ENCODE results near the gene TERC. TPM values are rescaled to one million over a fixed set of nuclear protein-coding genes. Genes with fewer than 3 reads are reported as not detected.

The TERC gene
- total and polyA plus RNA-seq, 4 experiments from 2014 or later, result 0.53 to 15.7 (median 15.6) TPM; not detected in 1

- Mint-ChIP-seq H3K4me3 (no peak overlapping the region), H3K4me1 (peaks cover 17 to 27% (median 18%) of the 10 kb centered on the region in 4 donors), H3K36me3 (peaks cover 0 to 8% of the 10 kb centered on the region in 2 donors), H3K27me3 (no peaks in the 10 kb centered on the region), H3K9me3 (no peaks in the 10 kb centered on the region), H3K27ac (peak overlapping the region in 2 of 7 donors; percentile 10 to 30)
- Histone ChIP-seq H3K36me3 (ENCODE audit: insufficient read depth, low read length) (no peaks in the 10 kb centered on the region), H3K27ac (ENCODE audit: low read depth, low read length) (no peak overlapping the region), H3K27me3 (ENCODE audit: insufficient read depth, low read length) (no peaks in the 10 kb centered on the region), H3K9me3 (ENCODE audit: control insufficient read depth in 1 of 2, low read length in 2 of 2) (no peaks in the 10 kb centered on the region), H3K4me1 (ENCODE audit: insufficient read depth, low read length) (peaks cover 21% of the 10 kb centered on the region), H3K4me3 (ENCODE audit: low read length in 2 of 2) (no peak overlapping the region)
- no peak for DNase-seq
- ChIA-PET POLR2A (ENCODE audit: partially characterized antibody) (interaction anchor here (1.3 kb wide), 1 partner anchor 35 kb away, joined by 4 read pairs; no protein-coding TSS in a partner anchor), CTCF (ENCODE audit: partially characterized antibody) (interaction anchor here (0.7 kb wide), 1 partner anchor 158 kb away, joined by 3 read pairs; the partner anchor contains the start of gene SEC62)
- intact Hi-C loops (cut with micrococcal nuclease), result no loop called here
These were observed 44.5 kb upstream of the TERC start for GRCh38 chr3:169809230-169809795.

DNA sequence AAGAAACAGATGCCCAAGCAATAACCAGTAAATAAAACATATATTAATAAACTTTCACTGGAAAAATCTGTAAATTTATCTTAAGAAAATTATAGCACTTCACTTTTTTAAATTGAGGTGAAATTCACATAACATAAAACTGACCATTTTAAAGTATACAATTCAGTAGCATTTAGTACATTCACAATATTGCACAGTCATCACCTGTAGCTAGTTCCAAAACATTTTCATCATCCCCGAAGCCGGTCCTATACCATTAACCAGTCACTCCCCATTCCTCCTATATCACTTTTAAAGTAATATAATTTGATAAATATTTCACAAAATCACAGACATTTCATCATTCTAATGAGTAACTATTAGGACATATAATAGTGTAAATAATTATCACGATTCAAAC is 39.8 kb upstream of the TERC start:
- Mint-ChIP-seq H3K4me1 (peaks cover 0 to 4% (median under 1%) of the 10 kb centered on the region in 4 donors), H3K36me3 (no peaks in the 10 kb centered on the region), H3K27ac (no peak overlapping the region), H3K4me3 (no peak overlapping the region), H3K27me3 (no peaks in the 10 kb centered on the region), H3K9me3 (no peaks in the 10 kb centered on the region)
- DNase-seq, result no peak
- Histone ChIP-seq H3K4me3 (ENCODE audit: low read length in 2 of 2) (no peak overlapping the region), H3K27ac (ENCODE audit: low read depth, low read length) (no peak overlapping the region), H3K27me3 (ENCODE audit: insufficient read depth, low read length) (no peaks in the 10 kb centered on the region), H3K4me1 (ENCODE audit: insufficient read depth, low read length) (no peaks in the 10 kb centered on the region), H3K9me3 (ENCODE audit: control insufficient read depth in 1 of 2, low read length in 2 of 2) (no peaks in the 10 kb centered on the region), H3K36me3 (ENCODE audit: insufficient read depth, low read length) (no peaks in the 10 kb centered on the region)
- ChIA-PET POLR2A (ENCODE audit: partially characterized antibody) (interaction anchor here (1.7 kb wide), 1 partner anchor 32 kb away, joined by 8 read pairs; the partner anchor contains the start of gene MYNN), CTCF (ENCODE audit: partially characterized antibody) (no interaction called here)
- intact Hi-C loops (cut with micrococcal nuclease), result no loop called here

GRCh38 chr3:169792359-169792758 is 27.5 kb upstream of the TERC start:
- no peak for DNase-seq
- Mint-ChIP-seq H3K27me3 (no peaks in the 10 kb centered on the region), H3K36me3 (peaks cover 0 to 15% of the 10 kb centered on the region in 2 donors)

GRCh38 chr3:169790687-169791429 is 26.0 kb upstream of the TERC start:
- peaks cover 10 to 27% of the 10 kb centered on the region in 2 donors for H3K36me3 Mint-ChIP-seq
- H3K9me3 ChIP-seq (ENCODE audit: control insufficient read depth in 1 of 2, low read length in 2 of 2), result no peaks in the 10 kb centered on the region
- CTCF ChIA-PET (ENCODE audit: partially characterized antibody), result interaction anchor here (0.9 kb wide), 1 partner anchor 18 kb away, joined by 3 read pairs; no protein-coding TSS in a partner anchor

More at GRCh38 chr3:169792359-169792758, 27.5 kb upstream of the TERC start:
- Mint-ChIP-seq H3K4me3 (no peak overlapping the region), H3K27ac (no peak overlapping the region), H3K4me1 (peaks cover 0 to 5% (median 3%) of the 10 kb centered on the region in 4 donors), H3K9me3 (no peaks in the 10 kb centered on the region)
- no peaks in the 10 kb centered on the region for H3K27me3 ChIP-seq (ENCODE audit: insufficient read depth, low read length)
- CTCF ChIA-PET (ENCODE audit: partially characterized antibody), result no interaction called here
- POLR2A ChIA-PET (ENCODE audit: partially characterized antibody), result interaction anchor here (0.7 kb wide), 1 partner anchor 28 kb away, joined by 3 read pairs; the partner anchor contains the start of gene TERC
- intact Hi-C loops (cut with micrococcal nuclease), result no loop called here
- no peak overlapping the region for H3K4me3 ChIP-seq (ENCODE audit: low read length in 2 of 2)
- H3K9me3 ChIP-seq (ENCODE audit: control insufficient read depth in 1 of 2, low read length in 2 of 2), result no peaks in the 10 kb centered on the region
- H3K27ac ChIP-seq (ENCODE audit: low read depth, low read length), result no peak overlapping the region
- no peaks in the 10 kb centered on the region for H3K4me1 ChIP-seq (ENCODE audit: insufficient read depth, low read length)
- H3K36me3 ChIP-seq (ENCODE audit: insufficient read depth, low read length), result peaks cover 6% of the 10 kb centered on the region

DNA sequence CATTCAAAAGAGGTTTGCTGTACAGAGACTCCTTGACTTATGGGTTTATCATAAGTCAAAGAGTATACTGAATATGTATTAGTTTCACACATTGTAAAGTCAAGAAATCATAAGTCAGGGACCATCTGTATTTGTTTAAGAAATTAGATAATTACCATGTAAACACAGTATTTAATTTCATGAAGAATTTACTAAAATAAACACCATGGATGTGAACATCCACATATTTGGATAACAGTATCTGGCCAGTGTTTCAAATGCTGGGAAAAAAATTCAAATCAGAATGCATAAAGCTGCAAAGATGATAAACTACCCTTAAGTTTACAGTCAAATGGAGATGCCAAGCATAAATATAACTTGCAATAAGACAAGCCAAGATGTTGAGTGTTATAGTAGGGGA is 25.4 kb upstream of the TERC start:
- Histone ChIP-seq H3K9me3 (ENCODE audit: control insufficient read depth in 1 of 2, low read length in 2 of 2) (no peaks in the 10 kb centered on the region), H3K4me1 (ENCODE audit: insufficient read depth, low read length) (no peaks in the 10 kb centered on the region), H3K27ac (ENCODE audit: low read depth, low read length) (no peak overlapping the region), H3K36me3 (ENCODE audit: insufficient read depth, low read length) (peaks cover 22% of the 10 kb centered on the region), H3K27me3 (ENCODE audit: insufficient read depth, low read length) (no peaks in the 10 kb centered on the region), H3K4me3 (ENCODE audit: low read length in 2 of 2) (no peak overlapping the region)
- ChIA-PET POLR2A (ENCODE audit: partially characterized antibody) (no interaction called here), CTCF (ENCODE audit: partially characterized antibody) (no interaction called here)
- peak overlapping the region in 1 of 8 donors; percentile 8 for H3K4me3 Mint-ChIP-seq
- H3K9me3 Mint-ChIP-seq, result no peaks in the 10 kb centered on the region
- no peak overlapping the region for H3K27ac Mint-ChIP-seq
- peaks cover 0 to 10% (median 4%) of the 10 kb centered on the region in 4 donors for H3K4me1 Mint-ChIP-seq
- H3K27me3 Mint-ChIP-seq, result no peaks in the 10 kb centered on the region
- intact Hi-C loops (cut with micrococcal nuclease), result no loop called here
- peaks cover 15 to 32% of the 10 kb centered on the region in 2 donors for H3K36me3 Mint-ChIP-seq
- no peak for DNase-seq

More at GRCh38 chr3:169790687-169791429, 26.0 kb upstream of the TERC start:
- no peak for DNase-seq
- Histone ChIP-seq H3K4me3 (ENCODE audit: low read length in 2 of 2) (no peak overlapping the region), H3K27ac (ENCODE audit: low read depth, low read length) (no peak overlapping the region), H3K36me3 (ENCODE audit: insufficient read depth, low read length) (peaks cover 16% of the 10 kb centered on the region), H3K4me1 (ENCODE audit: insufficient read depth, low read length) (no peaks in the 10 kb centered on the region), H3K27me3 (ENCODE audit: insufficient read depth, low read length) (no peaks in the 10 kb centered on the region)
- H3K9me3 Mint-ChIP-seq, result no peaks in the 10 kb centered on the region
- intact Hi-C loops (cut with micrococcal nuclease), result no loop called here
- H3K27me3 Mint-ChIP-seq, result no peaks in the 10 kb centered on the region
- peak overlapping the region in 1 of 7 donors; percentile 10 for H3K27ac Mint-ChIP-seq
- H3K4me3 Mint-ChIP-seq, result peak overlapping the region in 1 of 8 donors; percentile 8
- POLR2A ChIA-PET (ENCODE audit: partially characterized antibody), result no interaction called here
- peaks cover 0 to 9% (median 3%) of the 10 kb centered on the region in 4 donors for H3K4me1 Mint-ChIP-seq

DNA sequence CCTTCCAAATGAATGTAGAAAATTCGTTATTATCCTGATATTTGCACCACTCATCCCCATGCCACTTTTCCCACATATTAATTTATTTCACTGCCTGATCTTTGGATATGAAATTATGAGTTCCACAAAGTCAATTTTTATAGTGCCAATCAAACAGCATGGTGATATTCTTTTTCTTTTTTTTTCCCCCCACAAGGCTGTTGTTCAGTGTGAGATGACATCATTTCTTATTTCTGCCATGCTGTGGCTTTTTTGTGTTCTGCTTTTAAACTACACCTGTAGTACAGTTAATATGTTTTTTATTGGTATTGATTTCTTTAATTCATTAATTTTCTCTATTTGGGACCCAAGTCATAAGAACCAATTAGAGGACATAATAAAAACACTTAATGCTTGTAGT is 22.9 kb upstream of the TERC start:
- Histone ChIP-seq H3K27ac (ENCODE audit: low read depth, low read length) (no peak overlapping the region), H3K36me3 (ENCODE audit: insufficient read depth, low read length) (peaks cover 36% of the 10 kb centered on the region), H3K9me3 (ENCODE audit: control insufficient read depth in 1 of 2, low read length in 2 of 2) (no peaks in the 10 kb centered on the region), H3K27me3 (ENCODE audit: insufficient read depth, low read length) (no peaks in the 10 kb centered on the region), H3K4me3 (ENCODE audit: low read length in 2 of 2) (no peak overlapping the region), H3K4me1 (ENCODE audit: insufficient read depth, low read length) (no peaks in the 10 kb centered on the region)
- no peak overlapping the region for H3K4me3 Mint-ChIP-seq
- H3K36me3 Mint-ChIP-seq, result peaks cover 15 to 41% of the 10 kb centered on the region in 2 donors
- ChIA-PET CTCF (ENCODE audit: partially characterized antibody) (no interaction called here), POLR2A (ENCODE audit: partially characterized antibody) (no interaction called here)
- H3K4me1 Mint-ChIP-seq, result peaks cover 0 to 10% (median 4%) of the 10 kb centered on the region in 4 donors
- peak overlapping the region in 3 of 7 donors; percentile 51 to 76 (median 75) for H3K27ac Mint-ChIP-seq
- intact Hi-C loops (cut with micrococcal nuclease), result no loop called here
- DNase-seq, result no peak
- H3K9me3 Mint-ChIP-seq, result no peaks in the 10 kb centered on the region
- H3K27me3 Mint-ChIP-seq, result no peaks in the 10 kb centered on the region

DNA sequence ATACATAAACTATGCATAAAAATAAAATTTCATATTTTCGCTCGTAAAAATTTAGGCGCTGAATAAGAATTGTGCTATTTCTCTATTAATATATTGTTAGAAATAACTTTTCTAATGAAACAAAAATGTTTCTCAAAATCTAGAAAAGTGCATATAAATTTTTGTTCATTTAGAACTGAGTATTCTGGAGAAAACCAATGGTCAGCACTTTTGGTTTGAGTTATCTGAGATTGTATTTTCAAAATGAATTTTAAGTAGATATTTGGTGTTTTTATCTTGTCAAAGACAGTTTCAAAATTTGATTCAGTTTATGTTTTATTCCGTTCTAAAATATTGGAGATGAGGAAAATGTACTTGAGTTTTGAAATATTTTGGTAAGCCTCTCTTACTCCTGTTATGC is 22.3 kb upstream of the TERC start:
- Mint-ChIP-seq H3K4me3 (no peak overlapping the region), H3K27me3 (no peaks in the 10 kb centered on the region), H3K9me3 (no peaks in the 10 kb centered on the region), H3K4me1 (peaks cover 0 to 10% (median 5%) of the 10 kb centered on the region in 4 donors), H3K36me3 (peaks cover 20 to 45% of the 10 kb centered on the region in 2 donors), H3K27ac (no peak overlapping the region)
- intact Hi-C loops (cut with micrococcal nuclease), result no loop called here
- Histone ChIP-seq H3K4me1 (ENCODE audit: insufficient read depth, low read length) (no peaks in the 10 kb centered on the region), H3K36me3 (ENCODE audit: insufficient read depth, low read length) (peaks cover 36% of the 10 kb centered on the region), H3K9me3 (ENCODE audit: control insufficient read depth in 1 of 2, low read length in 2 of 2) (no peaks in the 10 kb centered on the region), H3K4me3 (ENCODE audit: low read length in 2 of 2) (no peak overlapping the region), H3K27me3 (ENCODE audit: insufficient read depth, low read length) (no peaks in the 10 kb centered on the region), H3K27ac (ENCODE audit: low read depth, low read length) (no peak overlapping the region)
- POLR2A ChIA-PET (ENCODE audit: partially characterized antibody), result no interaction called here
- CTCF ChIA-PET (ENCODE audit: partially characterized antibody), result no interaction called here
- no peak for DNase-seq

Data from CD4-positive, alpha-beta memory T cell (primary cell).